BLaER1 (cell line): Measurements from ENCODE around the gene ARHGAP24.
"Not testable (repeated sequence)": the region's sequence is repeated elsewhere in the genome, so short reads cannot be mapped to it uniquely, and the experiment has no call there.

ENCODE experiments used
- H3K27ac ChIP-seq: shearing (Covaris generic); formaldehyde crosslinking; 2 replicates; pipeline ENCODE4 v1.8.1; 2022
- H3K27me3 ChIP-seq: shearing (Covaris generic); formaldehyde crosslinking; 2 replicates; pipeline ENCODE4 v1.8.1; 2022
- H3K36me3 ChIP-seq: shearing (Covaris generic); formaldehyde crosslinking; 2 replicates; pipeline ENCODE4 v1.8.1; 2022
- H3K4me1 ChIP-seq: shearing (Covaris generic); formaldehyde crosslinking; 2 replicates; pipeline ENCODE4 v1.8.1; 2022
- H3K4me2 ChIP-seq: shearing (Covaris generic); formaldehyde crosslinking; 2 replicates; pipeline ENCODE4 v1.8.1; 2022
- H3K4me3 ChIP-seq: shearing (Covaris generic); formaldehyde crosslinking; 2 replicates; pipeline ENCODE4 v1.8.1; 2022
- H3K9ac ChIP-seq: shearing (Covaris generic); formaldehyde crosslinking; 2 replicates; pipeline ENCODE4 v1.8.1; 2022
- H3K9me3 ChIP-seq: shearing (Covaris generic); formaldehyde crosslinking; 2 replicates; pipeline ENCODE4 v1.8.1; 2022
- H4K20me1 ChIP-seq: shearing (Covaris generic); formaldehyde crosslinking; 2 replicates; pipeline ENCODE4 v1.8.1; 2022
- Cebpa-rat ChIP-seq: shearing (Covaris generic); IDR thresholded peaks from 2 replicates; pipeline ENCODE4 v1.8.1; 2022

ARHGAP24 gene

DNA sequence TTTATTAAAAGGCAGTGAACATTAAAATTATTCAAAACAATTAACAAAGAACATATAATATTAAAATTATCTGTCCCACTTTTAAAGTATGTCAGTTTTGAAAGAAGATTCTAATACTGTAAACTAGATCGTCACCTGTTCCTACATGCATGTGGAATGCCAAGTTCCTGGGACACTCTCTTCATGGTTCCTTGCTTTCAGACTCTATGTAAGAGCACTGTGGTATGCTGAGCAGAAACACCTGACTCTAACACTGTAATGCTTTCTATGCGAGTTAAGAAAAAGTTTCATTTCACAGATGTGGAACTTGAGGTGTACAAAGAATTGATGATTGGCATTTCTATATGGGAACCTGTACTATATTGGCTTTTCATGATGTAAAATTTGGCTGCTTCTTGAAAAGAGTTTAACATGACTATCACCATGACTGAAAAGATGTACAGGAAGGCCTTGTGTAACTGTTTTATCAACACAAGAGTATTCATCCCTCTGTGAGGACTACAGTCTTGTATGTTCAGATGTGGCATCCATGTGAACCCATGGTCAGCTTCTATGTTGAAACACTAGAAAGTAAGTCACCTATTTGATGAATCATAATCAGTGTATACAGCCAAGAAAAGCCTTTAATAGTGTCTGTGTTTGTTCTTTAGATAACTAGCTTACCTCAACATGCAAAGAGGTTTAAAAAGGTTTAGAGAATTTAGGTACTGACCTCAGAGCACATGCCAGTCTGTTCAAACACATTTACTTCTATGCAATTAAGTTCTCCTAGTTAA lies 354.5 kb downstream of the ARHGAP24 start:
- no peak overlapping the region for H3K27ac ChIP-seq
- H3K4me2 ChIP-seq: no peak overlapping the region
- H4K20me1 ChIP-seq: no peaks in the 10 kb centered on the region
- no peaks in the 10 kb centered on the region for H3K36me3 ChIP-seq
- no peaks in the 10 kb centered on the region for H3K9me3 ChIP-seq
- no peaks in the 10 kb centered on the region for H3K27me3 ChIP-seq
- no peak overlapping the region for H3K4me3 ChIP-seq
- H3K9ac ChIP-seq: no peak overlapping the region
- H3K4me1 ChIP-seq: peaks cover 10% of the 10 kb centered on the region
- TF ChIP-seq Cebpa-rat: no peak

DNA sequence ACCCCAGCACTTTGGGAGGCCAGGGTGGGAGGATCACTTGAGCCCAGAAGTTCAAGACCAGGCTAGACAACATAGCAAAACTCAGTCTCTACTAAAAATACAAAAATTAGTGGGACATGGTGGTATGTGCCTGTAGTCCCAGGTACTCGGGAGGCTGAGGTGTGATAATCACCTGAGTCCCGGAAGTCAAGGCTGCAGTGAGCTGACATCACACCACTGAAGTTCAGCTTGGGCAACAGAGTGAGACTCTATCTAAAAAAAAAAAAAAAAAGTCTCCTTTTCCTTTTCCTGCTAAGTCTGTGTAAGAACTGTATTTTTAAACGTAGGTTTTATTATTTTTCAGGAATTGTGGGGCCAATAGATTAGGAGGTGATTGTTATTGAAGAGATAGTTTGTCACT lies 356.7 kb downstream of the ARHGAP24 start:
- H3K4me1 ChIP-seq: no peaks in the 10 kb centered on the region
- no peaks in the 10 kb centered on the region for H3K36me3 ChIP-seq
- no peak overlapping the region for H3K4me2 ChIP-seq
- no peak overlapping the region for H3K9ac ChIP-seq
- TF ChIP-seq Cebpa-rat: no peak
- no peak overlapping the region for H3K4me3 ChIP-seq
- H3K27me3 ChIP-seq: no peaks in the 10 kb centered on the region
- H4K20me1 ChIP-seq: no peaks in the 10 kb centered on the region
- H3K27ac ChIP-seq: no peak overlapping the region
- no peaks in the 10 kb centered on the region for H3K9me3 ChIP-seq

DNA sequence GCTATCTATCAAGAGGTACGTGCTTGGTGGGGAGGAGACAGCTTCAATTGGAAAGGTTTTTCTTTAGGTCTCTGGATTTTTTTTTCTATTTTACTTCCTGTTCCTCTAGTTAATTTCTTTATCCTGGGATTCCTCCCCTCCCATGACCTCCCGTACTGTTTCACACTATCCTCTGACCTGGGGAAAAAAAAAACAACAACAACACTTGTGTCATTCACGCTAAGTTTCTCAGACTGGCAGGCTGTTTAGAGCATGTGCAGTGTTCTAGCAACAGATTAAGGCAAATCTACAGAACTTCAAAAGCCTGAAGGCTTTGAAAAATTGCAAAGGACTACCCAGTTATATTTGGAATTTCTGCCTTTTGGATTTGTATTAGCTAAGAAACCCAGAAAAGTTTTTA lies 358.4 kb downstream of the ARHGAP24 start:
- no peaks in the 10 kb centered on the region for H3K27me3 ChIP-seq
- H4K20me1 ChIP-seq: no peaks in the 10 kb centered on the region
- H3K4me1 ChIP-seq: no peaks in the 10 kb centered on the region
- no peak for TF ChIP-seq Cebpa-rat
- H3K27ac ChIP-seq: no peak overlapping the region
- no peak overlapping the region for H3K4me2 ChIP-seq
- H3K9ac ChIP-seq: no peak overlapping the region
- H3K36me3 ChIP-seq: no peaks in the 10 kb centered on the region
- no peak overlapping the region for H3K4me3 ChIP-seq
- no peaks in the 10 kb centered on the region for H3K9me3 ChIP-seq

DNA sequence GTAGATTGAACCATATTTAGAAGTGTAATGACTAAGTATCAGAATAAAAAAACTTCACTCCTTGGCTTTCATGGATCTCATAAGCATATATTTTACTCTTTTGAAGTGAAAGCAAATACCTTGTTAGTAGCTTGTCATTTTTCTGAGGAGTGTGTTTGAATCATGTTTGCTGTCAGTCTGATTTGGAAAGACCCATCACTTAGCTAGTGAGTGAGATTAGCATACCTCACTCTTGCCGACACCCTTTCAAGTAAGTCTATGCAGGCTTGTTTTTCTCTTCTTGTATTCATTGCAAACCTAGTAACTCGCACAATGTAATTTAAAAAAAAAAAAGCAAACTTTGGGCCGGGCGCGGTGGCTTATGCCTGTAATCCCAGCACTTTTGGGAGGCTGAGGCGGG lies 360.0 kb downstream of the ARHGAP24 start:
- no peak for TF ChIP-seq Cebpa-rat
- Histone ChIP-seq H3K9ac (no peak overlapping the region), H3K36me3 (no peaks in the 10 kb centered on the region), H3K27me3 (no peaks in the 10 kb centered on the region), H3K4me2 (no peak overlapping the region), H3K4me3 (no peak overlapping the region), H4K20me1 (no peaks in the 10 kb centered on the region), H3K27ac (no peak overlapping the region), H3K9me3 (no peaks in the 10 kb centered on the region), H3K4me1 (no peaks in the 10 kb centered on the region)

DNA sequence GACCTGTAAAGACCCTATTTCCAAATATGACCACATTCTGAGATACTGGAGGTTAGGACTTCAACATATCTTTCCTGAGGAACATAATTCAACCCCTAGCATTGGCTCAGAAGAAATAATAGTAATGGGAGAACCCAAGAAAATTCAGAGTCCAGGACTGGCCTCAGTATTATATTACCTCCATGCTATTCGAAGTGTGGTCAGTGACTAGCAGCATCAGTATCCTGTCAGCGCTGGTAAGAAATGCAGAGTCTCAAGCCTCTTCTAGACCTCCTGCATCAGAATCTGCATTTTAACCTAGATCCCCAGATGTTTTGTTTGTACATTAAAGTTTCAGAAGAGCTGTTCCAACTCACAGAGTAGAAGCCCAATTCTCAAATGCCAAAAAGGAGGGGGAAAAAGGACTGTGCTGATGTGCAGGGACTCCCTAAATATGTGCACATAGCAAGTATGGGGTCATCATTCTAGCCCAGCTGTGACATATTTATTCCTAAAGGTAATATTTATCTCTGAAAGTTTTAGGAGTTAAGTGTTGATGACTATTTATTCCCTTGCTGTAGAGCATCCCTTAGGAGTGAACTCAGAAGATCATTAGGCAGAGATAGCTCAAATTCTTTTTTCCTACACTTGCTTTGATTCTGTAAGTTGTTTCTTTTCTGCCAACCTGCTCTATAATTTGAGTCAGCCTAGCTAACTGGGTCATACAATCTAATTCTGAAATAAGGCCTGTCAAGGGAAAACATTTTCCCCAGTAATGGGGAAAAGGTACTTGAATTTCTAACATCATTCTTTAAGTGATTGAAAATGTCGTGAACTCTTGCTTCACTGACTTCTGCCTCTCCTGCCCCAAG lies 361.9 kb downstream of the ARHGAP24 start:
- Histone ChIP-seq H3K4me1 (no peaks in the 10 kb centered on the region), H3K9ac (no peak overlapping the region), H3K36me3 (no peaks in the 10 kb centered on the region), H3K4me2 (no peak overlapping the region), H4K20me1 (no peaks in the 10 kb centered on the region), H3K9me3 (no peaks in the 10 kb centered on the region), H3K27ac (no peak overlapping the region), H3K4me3 (no peak overlapping the region), H3K27me3 (no peaks in the 10 kb centered on the region)
- no peak for TF ChIP-seq Cebpa-rat

DNA sequence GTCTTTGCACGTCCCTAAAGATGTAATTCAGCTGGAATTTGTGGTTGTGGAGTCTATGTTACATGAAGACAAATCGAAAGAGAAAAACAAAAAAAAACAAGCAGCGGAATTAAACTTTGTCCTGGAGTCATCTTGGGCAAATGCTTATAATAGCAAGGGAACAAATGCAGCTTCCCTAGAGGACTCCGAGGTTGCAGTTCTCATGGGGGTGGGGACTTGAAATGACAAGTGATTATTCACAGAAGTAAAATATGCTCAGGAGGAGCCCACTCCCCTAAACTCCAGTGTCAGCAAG lies 362.4 kb downstream of the ARHGAP24 start:
- H3K27me3 ChIP-seq: no peaks in the 10 kb centered on the region
- peaks cover 4% of the 10 kb centered on the region for H3K4me1 ChIP-seq
- no peaks in the 10 kb centered on the region for H4K20me1 ChIP-seq
- H3K9ac ChIP-seq: no peak overlapping the region
- H3K4me2 ChIP-seq: no peak overlapping the region
- H3K27ac ChIP-seq: no peak overlapping the region
- TF ChIP-seq Cebpa-rat: no peak
- no peaks in the 10 kb centered on the region for H3K9me3 ChIP-seq
- no peaks in the 10 kb centered on the region for H3K36me3 ChIP-seq
- H3K4me3 ChIP-seq: no peak overlapping the region

DNA sequence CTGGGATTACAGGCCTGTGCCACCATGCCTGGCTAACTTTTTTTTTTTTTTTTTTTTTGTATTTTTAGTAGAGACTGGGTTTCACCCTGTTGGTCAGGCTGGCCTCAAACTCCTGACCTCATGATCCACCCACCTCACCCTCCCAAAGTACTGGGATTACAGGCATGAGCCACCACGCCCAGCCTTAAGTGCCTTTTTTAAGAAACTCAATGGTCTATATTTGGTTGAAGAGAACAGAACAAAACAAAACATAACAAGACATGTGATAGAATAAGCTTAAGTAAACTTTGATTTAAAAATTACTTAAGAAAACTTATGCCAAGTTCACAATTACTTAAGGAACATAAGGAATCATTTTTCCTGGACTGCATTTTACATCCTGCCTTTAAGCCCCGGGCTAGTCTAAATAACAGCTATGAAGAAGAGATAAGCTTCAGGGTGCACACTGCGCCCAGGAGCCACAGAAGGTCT lies 365.1 kb downstream of the ARHGAP24 start:
- H3K9ac ChIP-seq, H3K36me3 ChIP-seq, H3K4me3 ChIP-seq, H3K9me3 ChIP-seq, H3K4me2 ChIP-seq, H3K4me1 ChIP-seq, H3K27ac ChIP-seq, H4K20me1 ChIP-seq, H3K27me3 ChIP-seq: not testable (repeated sequence)

DNA sequence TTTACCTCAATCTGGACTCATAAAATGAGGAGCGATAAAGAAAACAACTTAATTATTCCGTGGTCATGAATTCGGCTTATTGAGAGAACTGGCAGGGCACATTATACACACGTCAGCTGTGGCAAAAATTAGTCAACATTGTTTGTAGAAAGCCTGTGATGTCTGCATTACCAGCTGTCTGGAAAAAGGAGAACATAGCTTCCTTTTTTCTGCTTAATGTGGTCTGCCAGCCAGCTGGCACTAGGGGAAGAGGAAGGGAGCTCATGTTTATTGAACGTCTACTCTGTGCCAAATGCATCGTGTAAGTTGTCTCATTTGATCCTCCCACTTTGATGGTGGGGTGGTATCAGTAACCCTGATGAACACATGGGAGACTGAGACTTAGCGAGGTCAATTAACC lies 367.6 kb downstream of the ARHGAP24 start:
- no peaks in the 10 kb centered on the region for H3K9me3 ChIP-seq
- H3K4me3 ChIP-seq: no peak overlapping the region
- TF ChIP-seq Cebpa-rat: no peak
- no peak overlapping the region for H3K27ac ChIP-seq
- H3K36me3 ChIP-seq: no peaks in the 10 kb centered on the region
- no peaks in the 10 kb centered on the region for H4K20me1 ChIP-seq
- H3K27me3 ChIP-seq: no peaks in the 10 kb centered on the region
- H3K4me2 ChIP-seq: no peak overlapping the region
- no peak overlapping the region for H3K9ac ChIP-seq
- H3K4me1 ChIP-seq: peaks cover 8% of the 10 kb centered on the region

DNA sequence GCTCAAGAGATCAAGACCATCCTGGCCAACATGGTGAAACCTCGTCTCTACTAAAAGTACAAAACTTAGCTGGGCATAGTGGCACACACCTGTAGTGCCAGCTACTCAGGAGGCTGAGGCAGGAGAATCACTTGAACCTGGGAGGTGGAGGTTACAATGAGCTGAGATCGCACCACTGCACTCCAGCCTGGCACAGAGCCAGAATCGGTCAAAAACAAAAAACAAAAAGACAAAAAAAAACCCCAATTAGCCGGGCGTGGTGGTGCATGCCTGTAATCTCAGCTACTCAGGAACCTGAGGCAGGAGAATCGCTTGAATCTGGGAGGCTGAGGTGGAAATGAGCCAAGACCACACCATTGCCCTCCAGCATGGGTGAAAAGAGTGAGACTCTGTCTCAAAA lies 378.8 kb downstream of the ARHGAP24 start:
- not testable (repeated sequence) for H3K9ac ChIP-seq, H3K9me3 ChIP-seq, H3K36me3 ChIP-seq, H3K27me3 ChIP-seq, H3K27ac ChIP-seq, H3K4me1 ChIP-seq, H3K4me3 ChIP-seq, H4K20me1 ChIP-seq, H3K4me2 ChIP-seq

DNA sequence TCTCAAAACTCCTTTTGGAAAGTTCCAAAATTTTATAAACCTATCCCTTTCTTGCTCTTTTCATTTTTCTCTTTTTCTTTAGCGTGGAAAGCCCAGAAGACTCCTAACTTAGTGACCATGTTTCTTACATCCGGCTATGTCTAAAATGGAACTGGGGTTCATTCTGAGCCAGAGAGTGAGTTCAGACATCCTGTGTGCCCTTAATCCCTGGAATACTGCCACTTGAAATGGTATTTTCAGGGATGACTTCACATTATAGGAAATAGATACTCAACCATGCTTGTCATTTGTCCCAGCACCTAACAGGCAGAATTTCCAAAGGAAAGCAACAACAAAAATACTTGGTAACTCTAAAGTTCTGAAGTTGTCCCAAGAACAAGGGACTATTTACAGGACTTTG lies 379.6 kb downstream of the ARHGAP24 start:
- Histone ChIP-seq H3K4me3 (no peak overlapping the region), H3K27ac (no peak overlapping the region), H3K9me3 (peaks cover 4% of the 10 kb centered on the region; the same call in 1 of the 2 replicates), H3K27me3 (no peaks in the 10 kb centered on the region), H3K9ac (no peak overlapping the region), H3K4me2 (no peak overlapping the region), H4K20me1 (no peaks in the 10 kb centered on the region), H3K36me3 (no peaks in the 10 kb centered on the region), H3K4me1 (no peaks in the 10 kb centered on the region)
- TF ChIP-seq Cebpa-rat: no peak
